ENCODE results near the gene SKAP2.

SKAP2 gene

DNA sequence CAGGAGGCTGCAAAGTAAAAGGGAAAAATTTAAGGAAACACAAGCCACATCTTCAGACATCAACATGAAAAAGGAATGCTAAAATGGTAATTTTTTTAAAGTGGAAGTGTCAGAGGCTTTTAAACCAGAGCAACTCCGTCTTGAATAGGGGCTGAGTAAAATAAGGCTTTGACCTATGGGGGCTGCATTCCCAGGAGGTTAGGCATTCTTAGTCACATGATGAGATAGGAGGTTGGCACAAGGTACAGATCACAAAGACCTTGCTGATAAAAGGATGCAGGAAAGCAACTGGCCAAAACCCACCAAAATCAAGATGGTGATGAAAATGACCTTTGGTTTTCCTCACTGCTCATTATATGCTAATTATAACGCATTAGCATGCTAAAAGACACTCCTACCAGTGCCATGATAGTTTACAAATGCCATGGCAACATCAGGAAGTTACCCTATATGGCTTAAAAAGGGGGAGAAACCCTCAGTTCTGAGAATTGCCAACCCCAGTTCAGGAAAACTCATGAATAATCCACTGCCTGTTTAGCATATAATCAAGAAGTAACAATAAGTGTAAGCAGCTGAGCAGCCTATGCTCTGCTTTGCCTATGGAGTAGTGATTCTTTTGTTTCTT is 128.3 kb downstream of the SKAP2 start:
- no peak for DNase-seq

- DNase-seq = no peak
Observed at GRCh38 chr7:26729150-26729775, 135.1 kb downstream of the SKAP2 start.

DNA sequence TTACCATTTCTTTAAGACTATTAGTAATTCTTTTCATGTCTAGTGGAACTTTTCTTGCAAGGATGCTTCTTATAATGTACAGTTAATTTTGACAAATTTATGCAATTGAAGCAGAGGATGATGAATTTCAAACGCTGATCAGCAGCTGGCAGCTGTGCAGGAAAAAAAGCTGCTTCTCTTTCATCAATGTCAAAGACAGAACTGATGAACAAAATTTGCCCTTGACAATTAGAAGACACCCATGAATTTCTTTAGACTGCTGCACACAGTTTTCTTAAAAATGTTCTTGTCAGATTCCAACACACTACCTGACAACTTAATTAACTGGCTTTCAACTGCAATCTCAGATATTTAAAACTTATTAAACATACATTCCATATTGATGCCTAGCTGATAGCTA is 138.3 kb downstream of the SKAP2 start:
- DNase-seq = no peak

GRCh38 chr7:26724795-26725194 is 139.6 kb downstream of the SKAP2 start:
- DNase-seq = no peak

DNA sequence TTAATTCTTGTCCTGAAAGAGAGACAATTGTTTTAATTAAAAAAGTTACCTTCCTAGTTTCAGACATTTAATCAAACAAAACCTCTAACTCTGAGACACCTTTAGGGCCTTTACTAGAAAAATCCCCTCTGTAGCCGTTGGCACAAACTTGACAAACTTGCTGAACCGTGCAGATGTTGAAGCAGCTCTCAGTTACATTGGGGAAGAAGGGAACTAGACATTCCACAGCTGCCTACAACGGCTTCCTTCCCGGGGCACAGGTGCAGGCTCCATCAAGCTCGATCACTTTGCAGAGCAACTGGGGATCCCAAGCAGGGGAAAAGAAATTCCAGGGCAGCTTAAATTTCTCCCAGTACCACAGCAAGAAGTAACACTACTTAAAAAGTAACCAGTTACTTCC is 141.3 kb downstream of the SKAP2 start:
- DNase-seq = no peak

DNA sequence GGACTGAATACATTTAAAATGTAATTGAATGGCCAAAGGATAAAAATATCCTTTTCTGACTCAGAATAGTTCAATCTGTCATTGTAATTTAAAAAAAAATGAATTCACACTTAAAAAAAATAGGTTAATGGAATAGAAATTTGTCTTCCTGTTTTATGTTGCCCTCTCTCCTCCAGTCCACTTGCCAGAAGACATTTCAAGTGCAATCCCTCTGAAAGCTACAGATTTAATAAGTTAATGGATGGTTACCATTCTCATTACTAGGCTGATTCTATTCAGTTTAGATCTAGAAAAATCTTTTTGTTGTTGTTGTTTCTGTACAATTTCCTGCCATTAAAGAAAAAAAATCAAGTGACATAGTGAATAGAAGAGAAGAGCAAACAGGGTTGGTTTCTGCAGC is 142.9 kb downstream of the SKAP2 start:
- no peak for DNase-seq

- DNase-seq = no peak
Observed at GRCh38 chr7:26718063-26718462, 146.3 kb downstream of the SKAP2 start.

DNA sequence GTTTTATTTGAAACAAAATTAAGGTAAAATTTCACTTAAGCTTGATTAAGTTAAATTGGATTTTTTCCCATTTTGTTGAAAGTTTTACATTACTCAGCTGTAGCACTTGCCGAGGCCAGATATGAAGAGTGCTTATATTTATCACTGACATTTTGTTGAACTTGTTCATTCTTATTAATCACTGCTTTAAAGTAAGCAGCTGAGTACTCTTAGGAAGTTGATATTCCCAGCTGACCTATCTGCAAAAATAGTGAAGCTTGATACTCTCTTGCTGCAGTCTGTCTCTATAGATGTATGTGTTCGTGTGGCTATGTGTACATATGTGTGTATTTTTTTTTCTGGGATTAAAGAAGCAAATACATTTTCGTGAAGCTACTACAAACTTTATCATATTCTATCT is 150.0 kb downstream of the SKAP2 start:
- no peak for DNase-seq

DNA sequence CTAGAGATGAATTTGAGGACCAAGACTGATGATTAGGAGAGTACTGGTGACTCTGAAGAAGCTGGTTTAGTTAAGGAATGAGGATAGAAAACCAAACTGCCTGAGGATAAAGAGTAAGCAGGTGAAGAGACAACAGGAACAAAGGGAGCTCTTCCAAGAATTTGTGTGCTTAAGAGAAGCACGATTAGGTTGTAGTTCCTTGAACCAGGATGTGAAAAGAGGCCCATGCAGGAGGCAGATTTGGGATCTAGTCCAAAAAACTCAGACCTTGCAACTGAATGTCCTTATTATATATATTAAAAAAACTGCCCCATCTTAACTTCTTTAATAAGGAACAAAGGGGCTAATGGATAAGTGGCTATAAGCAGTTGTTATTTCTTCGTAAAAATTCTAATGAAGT is 150.4 kb downstream of the SKAP2 start:
- no peak for DNase-seq

DNA sequence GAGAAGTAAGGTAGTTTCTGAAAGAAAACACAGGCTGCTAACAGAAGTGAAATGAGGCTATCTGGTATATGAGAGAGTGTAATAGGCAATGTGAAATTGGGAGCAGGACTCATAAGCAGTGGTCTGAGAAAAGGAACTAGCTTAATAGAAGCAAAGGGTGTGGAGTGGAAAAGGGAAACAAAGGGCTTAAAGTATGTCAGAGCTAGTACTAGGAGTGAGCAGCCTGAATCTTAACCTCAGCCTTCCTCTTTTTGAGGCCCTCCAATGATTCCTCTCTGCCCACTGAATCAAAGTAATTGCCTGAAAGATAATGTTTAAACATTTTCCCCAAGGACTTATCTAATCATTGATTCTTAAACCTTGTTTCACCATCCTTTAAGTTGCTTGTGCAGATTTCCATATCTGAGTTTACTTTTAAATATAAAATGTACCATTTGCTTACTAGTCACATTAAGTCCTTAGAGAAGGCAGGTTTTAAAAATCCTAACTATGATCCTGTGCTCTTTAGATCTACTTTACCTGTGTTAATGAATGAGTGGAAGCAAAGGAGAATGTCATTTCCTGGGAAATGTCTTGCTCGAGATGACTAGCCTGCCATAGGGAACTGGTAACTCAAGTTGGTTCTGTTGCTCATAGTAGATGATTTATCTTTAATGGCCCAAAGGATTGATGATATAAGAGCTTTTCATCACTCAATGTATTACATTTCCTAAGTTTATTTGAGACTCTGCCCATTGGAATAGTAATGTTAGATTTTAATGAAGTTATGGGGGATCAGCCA is 155.0 kb downstream of the SKAP2 start:
- no peak for DNase-seq

GRCh38 chr7:26705567-26705966 is 158.8 kb downstream of the SKAP2 start:
- no peak for DNase-seq

DNA sequence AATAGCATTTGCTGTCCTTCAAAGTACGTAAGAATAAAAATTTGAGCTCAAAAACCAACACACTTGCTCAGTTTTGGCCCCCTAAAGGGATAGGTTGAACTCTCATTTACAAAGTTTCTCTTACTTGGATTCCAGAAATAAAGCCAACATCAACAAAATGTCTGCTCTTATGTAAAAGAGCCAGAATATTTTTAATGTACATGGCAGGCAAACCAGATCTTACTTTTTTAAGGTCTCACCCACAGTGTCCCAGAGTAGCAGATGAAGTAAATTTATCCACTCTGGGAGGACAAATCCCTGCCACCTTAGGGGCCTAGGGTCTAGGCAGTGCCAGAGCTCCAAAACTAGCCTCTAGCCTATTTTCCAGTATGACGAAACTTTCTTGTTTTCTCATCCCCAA is 159.6 kb downstream of the SKAP2 start:
- no peak for DNase-seq

DNA sequence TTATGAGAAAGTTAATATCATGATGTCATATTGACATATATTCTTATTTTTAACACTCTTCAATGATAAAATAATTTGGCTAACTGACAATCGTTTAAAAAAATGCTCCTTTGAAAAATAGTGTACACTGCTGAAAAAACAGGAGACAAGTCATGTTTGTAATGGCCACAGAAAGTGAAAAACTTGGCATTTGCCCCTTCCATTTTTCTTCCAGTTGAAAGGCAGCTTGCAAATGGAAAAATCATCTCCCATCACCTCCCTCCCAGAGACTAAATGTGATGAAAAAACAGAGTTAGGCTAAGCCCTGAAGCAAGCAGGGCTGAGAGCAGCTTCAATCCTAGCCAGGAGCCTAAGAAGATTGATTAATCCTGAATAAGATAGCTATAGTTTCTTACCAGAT is 160.4 kb downstream of the SKAP2 start:
- DNase-seq = no peak

- no peak for DNase-seq
Observed at GRCh38 chr7:26700893-26701292, 163.5 kb downstream of the SKAP2 start.

- no peak for DNase-seq
Observed at GRCh38 chr7:26700386-26700785, 164.0 kb downstream of the SKAP2 start.

GRCh38 chr7:26699766-26700165 is 164.6 kb downstream of the SKAP2 start:
- no peak for DNase-seq

DNA sequence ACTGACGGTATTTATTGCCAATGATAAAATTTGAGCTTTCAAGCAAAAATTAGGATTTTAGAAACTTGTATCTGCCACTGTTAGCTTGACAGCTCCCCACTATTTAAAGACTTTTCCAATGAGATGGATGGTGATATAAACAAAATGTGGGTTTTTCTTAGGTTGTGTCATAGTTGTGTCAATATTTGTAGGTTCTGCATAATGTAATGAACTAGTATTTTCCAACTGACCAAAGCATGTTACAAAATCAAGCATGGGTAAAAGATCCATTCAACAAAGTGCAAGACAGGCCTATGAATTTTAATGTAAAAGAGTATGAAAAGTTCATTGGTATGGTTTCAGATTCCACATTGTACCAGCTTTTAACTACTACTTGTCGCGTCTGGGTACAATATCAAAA is 165.6 kb downstream of the SKAP2 start:
- DNase-seq = no peak

DNA sequence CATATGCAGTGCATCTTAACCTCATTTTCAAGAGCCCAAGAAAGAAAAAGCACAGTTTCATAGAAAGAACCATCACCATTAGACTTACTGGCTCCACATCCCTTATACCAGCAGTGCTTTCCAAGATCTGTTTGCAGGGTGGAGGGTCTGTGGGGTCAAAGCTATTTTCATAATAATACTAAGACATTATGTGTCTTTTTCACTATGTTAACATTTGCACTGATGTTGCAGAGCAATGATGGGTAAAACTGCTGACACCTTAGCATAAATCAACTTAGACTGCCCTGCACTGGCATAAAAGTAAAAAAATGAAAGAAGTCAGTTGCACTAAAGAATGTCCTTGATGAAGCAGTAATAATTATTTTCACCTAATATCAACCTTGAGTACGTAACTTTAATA is 166.2 kb downstream of the SKAP2 start:
- DNase-seq = no peak

DNA sequence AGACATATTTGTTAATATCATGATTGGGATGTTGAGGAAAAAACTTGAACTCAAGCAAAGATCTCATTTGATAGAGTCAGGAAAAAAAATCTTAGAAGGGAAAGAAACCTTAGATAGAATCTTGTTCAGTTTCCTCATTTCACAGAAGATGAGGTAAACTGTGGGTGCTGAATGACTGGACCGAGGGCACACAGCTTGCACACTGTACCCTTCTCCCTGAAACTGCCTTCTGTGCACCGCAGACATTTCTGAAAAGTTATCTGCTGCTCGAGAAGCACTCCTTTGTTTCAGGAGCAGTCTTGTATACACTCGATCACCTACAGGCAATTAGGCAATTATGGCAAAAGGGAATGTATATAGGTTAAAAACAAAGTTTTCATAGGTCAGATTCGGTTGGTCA is 167.4 kb downstream of the SKAP2 start:
- no peak for DNase-seq

GRCh38 chr7:26696161-26696560 is 168.2 kb downstream of the SKAP2 start:
- DNase-seq = no peak

GRCh38 chr7:26694713-26695112 is 169.7 kb downstream of the SKAP2 start:
- DNase-seq = no peak

DNA sequence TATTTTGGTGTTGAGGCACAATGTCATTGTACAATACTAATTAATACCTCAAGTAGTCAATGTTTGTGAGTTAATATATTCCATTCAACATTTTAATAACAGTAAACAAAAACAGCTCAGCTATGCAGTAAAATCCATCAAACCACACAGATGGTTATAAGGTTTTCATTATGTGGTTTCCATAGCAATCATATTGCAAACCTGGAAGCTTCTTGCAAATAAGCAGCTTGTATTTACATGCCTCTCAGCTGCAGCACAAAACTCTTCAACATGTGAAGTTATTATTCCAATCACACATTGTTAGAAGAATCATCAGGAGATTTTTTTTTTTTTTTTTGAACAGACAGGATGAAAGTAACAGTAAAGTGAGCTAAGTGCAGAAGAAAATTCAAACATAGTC is 170.2 kb downstream of the SKAP2 start:
- no peak for DNase-seq

DNA sequence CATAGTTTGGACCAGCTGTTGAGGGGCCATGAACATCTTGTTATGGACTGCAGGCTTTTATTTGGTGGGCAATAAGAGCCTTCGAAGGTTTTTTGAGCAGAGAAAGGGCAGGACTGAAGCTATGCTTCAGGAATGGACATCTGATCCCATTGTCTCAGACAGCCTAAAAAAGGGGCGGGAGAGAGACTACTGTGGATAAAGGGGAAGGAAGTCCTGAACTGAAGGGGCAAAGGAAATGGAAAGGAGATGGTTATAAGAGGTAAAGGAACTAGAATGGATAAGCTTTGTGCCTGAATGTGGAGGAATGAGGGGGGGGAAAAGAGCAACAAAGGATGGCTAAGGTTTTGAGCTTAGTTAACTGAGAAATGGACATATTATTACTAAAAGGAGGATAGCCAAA is 172.5 kb downstream of the SKAP2 start:
- no peak for DNase-seq

DNA sequence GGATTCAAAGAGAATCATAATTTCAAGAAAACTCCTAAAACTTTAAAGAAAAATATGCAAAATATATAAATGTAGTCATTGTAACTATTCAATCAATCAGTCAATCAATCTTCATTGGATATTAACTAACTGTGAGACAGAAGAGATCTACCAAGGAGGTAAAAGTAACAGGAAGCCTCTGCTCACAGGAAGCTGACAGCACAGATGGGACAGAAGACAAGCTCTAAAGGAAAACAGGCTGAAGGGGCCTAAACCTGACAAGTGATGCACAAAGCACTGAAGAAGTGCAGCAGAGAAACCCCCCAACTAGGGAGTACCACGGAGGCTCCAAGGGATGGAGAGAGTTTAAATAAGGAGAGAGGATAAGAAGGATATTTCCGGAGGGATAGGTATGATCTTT is 173.0 kb downstream of the SKAP2 start:
- DNase-seq = no peak
